ENCODE data around the gene AHCYL1. TPM values are rescaled to one million over a fixed set of nuclear protein-coding genes. Genes with fewer than 3 reads are reported as not detected.
A peak's percentile ranks its signal among the peaks of the same experiment; 100 is the strongest.

The AHCYL1 gene
- polyA plus RNA-seq, 6 donors from 2014 or later: 46.9 to 62.0 (median 57.5) TPM

GRCh38 chr1:109979489-109980091 lies 5.0 kb upstream of the AHCYL1 start:
- no peaks in the 10 kb centered on the region for H3K36me3 Mint-ChIP-seq
- peaks cover 0 to 5% (median 3%) of the 10 kb centered on the region in 3 donors for H3K4me1 Mint-ChIP-seq
- ATAC-seq (ENCODE audit: low read depth in 2 of 2): no peak
- H3K27ac Mint-ChIP-seq: peak overlapping the region in 1 of 6 donors; percentile 35
- peaks cover 10 to 35% (median 32%) of the 10 kb centered on the region in 3 donors for H3K27me3 Mint-ChIP-seq
- DNase-seq: no peak
- H3K4me3 Mint-ChIP-seq: no peak overlapping the region
- no peaks in the 10 kb centered on the region for H3K9me3 Mint-ChIP-seq

- Mint-ChIP-seq H3K4me3 (peak overlapping the region in 2 of 8 donors; percentile 45 to 68), H3K27ac (no peak overlapping the region), H3K4me1 (peaks cover 3 to 12% (median 8%) of the 10 kb centered on the region in 3 donors), H3K9me3 (no peaks in the 10 kb centered on the region), H3K36me3 (no peaks in the 10 kb centered on the region), H3K27me3 (peaks cover 10 to 35% (median 32%) of the 10 kb centered on the region in 3 donors)
- no peak for DNase-seq
- no peak for ATAC-seq (ENCODE audit: low read depth in 2 of 2)
These were observed 4.1 kb upstream of the AHCYL1 start for GRCh38 chr1:109980324-109981003.

- Mint-ChIP-seq H3K27ac (peak overlapping the region in 1 of 6 donors; percentile 56), H3K27me3 (peaks cover 10 to 34% (median 31%) of the 10 kb centered on the region in 3 donors), H3K9me3 (no peaks in the 10 kb centered on the region), H3K36me3 (no peaks in the 10 kb centered on the region), H3K4me3 (peak overlapping the region in 2 of 8 donors; percentile 45 to 68), H3K4me1 (peaks cover 8 to 17% (median 13%) of the 10 kb centered on the region in 3 donors)
- no peak for DNase-seq
- no peak for ATAC-seq (ENCODE audit: low read depth in 2 of 2)
These were observed 3.6 kb upstream of the AHCYL1 start for GRCh38 chr1:109981004-109981335.

- Mint-ChIP-seq H3K4me3 (peak overlapping the region in 5 of 8 donors; percentile 35 to 98 (median 54)), H3K9me3 (no peaks in the 10 kb centered on the region), H3K4me1 (peaks cover 22 to 37% (median 30%) of the 10 kb centered on the region in 3 donors), H3K36me3 (no peaks in the 10 kb centered on the region), H3K27me3 (peaks cover 8 to 16% (median 10%) of the 10 kb centered on the region in 3 donors), H3K27ac (peak overlapping the region in 2 of 6 donors; percentile 27 to 98)
- ATAC-seq (ENCODE audit: low read depth in 2 of 2) (no peak), DNase-seq (no peak)
These were observed 980 bp upstream of the AHCYL1 start for GRCh38 chr1:109983380-109984189.

- H3K27ac Mint-ChIP-seq: peak overlapping the region in 3 of 6 donors; percentile 70 to 99 (median 98)
- H3K36me3 Mint-ChIP-seq: no peaks in the 10 kb centered on the region
- peaks cover 6 to 11% (median 7%) of the 10 kb centered on the region in 3 donors for H3K27me3 Mint-ChIP-seq
- no peaks in the 10 kb centered on the region for H3K9me3 Mint-ChIP-seq
- peak overlapping the region; percentile 22 to 99 (median 98) for H3K4me3 Mint-ChIP-seq
- no peak for ATAC-seq (ENCODE audit: low read depth in 2 of 2)
- H3K4me1 Mint-ChIP-seq: peaks cover 26 to 41% (median 30%) of the 10 kb centered on the region in 3 donors
- DNase-seq: no peak
These were observed 442 bp upstream of the AHCYL1 start for GRCh38 chr1:109984190-109984455.

- H3K27me3 Mint-ChIP-seq: no peaks in the 10 kb centered on the region
- DNase-seq (no peak), ATAC-seq (ENCODE audit: low read depth in 2 of 2) (no peak)
- peak overlapping the region; percentile 91 to 99 (median 98) for H3K27ac Mint-ChIP-seq
- H3K9me3 Mint-ChIP-seq: no peaks in the 10 kb centered on the region
- H3K4me3 Mint-ChIP-seq: peak overlapping the region; percentile 98 to 99 (median 98)
- no peaks in the 10 kb centered on the region for H3K36me3 Mint-ChIP-seq
- H3K4me1 Mint-ChIP-seq: peaks cover 32 to 48% (median 37%) of the 10 kb centered on the region in 3 donors
These were observed 885 bp downstream of the AHCYL1 start for GRCh38 chr1:109985247-109986053.

- no peaks in the 10 kb centered on the region for H3K27me3 Mint-ChIP-seq
- ATAC-seq (ENCODE audit: low read depth in 2 of 2): no peak
- no peaks in the 10 kb centered on the region for H3K36me3 Mint-ChIP-seq
- peak overlapping the region; percentile 9 to 99 (median 98) for H3K4me3 Mint-ChIP-seq
- H3K27ac Mint-ChIP-seq: peak overlapping the region in 5 of 6 donors; percentile 27 to 99 (median 98)
- DNase-seq: no peak
- no peaks in the 10 kb centered on the region for H3K9me3 Mint-ChIP-seq
- H3K4me1 Mint-ChIP-seq: peaks cover 35 to 48% (median 37%) of the 10 kb centered on the region in 3 donors
These were observed 1.5 kb downstream of the AHCYL1 start for GRCh38 chr1:109986054-109986444.

- peaks cover 42 to 54% (median 50%) of the 10 kb centered on the region in 3 donors for H3K4me1 Mint-ChIP-seq
- H3K27ac Mint-ChIP-seq: peak overlapping the region in 2 of 6 donors; percentile 5 to 78
- no peak for DNase-seq
- H3K4me3 Mint-ChIP-seq: peak overlapping the region in 1 of 8 donors; percentile 50
- no peak for ATAC-seq (ENCODE audit: low read depth in 2 of 2)
- no peaks in the 10 kb centered on the region for H3K36me3 Mint-ChIP-seq
- H3K27me3 Mint-ChIP-seq: no peaks in the 10 kb centered on the region
- no peaks in the 10 kb centered on the region for H3K9me3 Mint-ChIP-seq
These were observed 3.9 kb downstream of the AHCYL1 start for GRCh38 chr1:109988349-109988914.

- H3K4me3 Mint-ChIP-seq: peak overlapping the region in 1 of 8 donors; percentile 29
- no peaks in the 10 kb centered on the region for H3K36me3 Mint-ChIP-seq
- H3K27me3 Mint-ChIP-seq: no peaks in the 10 kb centered on the region
- peak; percentile 34 to 68 for ATAC-seq (ENCODE audit: low read depth in 2 of 2)
- H3K4me1 Mint-ChIP-seq: peaks cover 42 to 52% (median 44%) of the 10 kb centered on the region in 3 donors
- DNase-seq: no peak
- H3K27ac Mint-ChIP-seq: no peak overlapping the region
- H3K9me3 Mint-ChIP-seq: no peaks in the 10 kb centered on the region
These were observed 5.1 kb downstream of the AHCYL1 start for GRCh38 chr1:109989506-109990301.

GRCh38 chr1:109990302-109990653 lies 5.7 kb downstream of the AHCYL1 start:
- ATAC-seq (ENCODE audit: low read depth in 2 of 2) (no peak), DNase-seq (no peak)
- H3K9me3 Mint-ChIP-seq: no peaks in the 10 kb centered on the region
- H3K4me1 Mint-ChIP-seq: peaks cover 40 to 50% (median 41%) of the 10 kb centered on the region in 3 donors
- H3K27ac Mint-ChIP-seq: no peak overlapping the region
- H3K27me3 Mint-ChIP-seq: no peaks in the 10 kb centered on the region
- H3K4me3 Mint-ChIP-seq: peak overlapping the region in 1 of 8 donors; percentile 29
- H3K36me3 Mint-ChIP-seq: no peaks in the 10 kb centered on the region

GRCh38 chr1:109991400-109991925 lies 6.9 kb downstream of the AHCYL1 start:
- Mint-ChIP-seq H3K4me1 (peaks cover 29 to 38% (median 33%) of the 10 kb centered on the region in 3 donors), H3K4me3 (no peak overlapping the region), H3K27ac (no peak overlapping the region), H3K9me3 (no peaks in the 10 kb centered on the region), H3K27me3 (no peaks in the 10 kb centered on the region), H3K36me3 (no peaks in the 10 kb centered on the region)
- ATAC-seq (ENCODE audit: low read depth in 2 of 2) (no peak), DNase-seq (no peak)

GRCh38 chr1:109993885-109994284 lies 9.3 kb downstream of the AHCYL1 start:
- H3K4me1 Mint-ChIP-seq: peaks cover 22 to 30% (median 27%) of the 10 kb centered on the region in 3 donors
- peaks cover 0 to 7% of the 10 kb centered on the region in 2 donors for H3K36me3 Mint-ChIP-seq
- no peaks in the 10 kb centered on the region for H3K27me3 Mint-ChIP-seq
- ATAC-seq (ENCODE audit: low read depth in 2 of 2) (no peak), DNase-seq (no peak)
- no peak overlapping the region for H3K4me3 Mint-ChIP-seq
- H3K9me3 Mint-ChIP-seq: no peaks in the 10 kb centered on the region
- no peak overlapping the region for H3K27ac Mint-ChIP-seq
